ENCODE measurements around the gene COL2A1. TPM values are rescaled to one million over a fixed set of nuclear protein-coding genes. Genes with fewer than 3 reads are reported as not detected.

Gene COL2A1
- total RNA-seq, 1 donor from 2014 or later: not detected

- peak; percentile 6 for DNase-seq
Measured at GRCh38 chr12:47943623-47944340, 60.5 kb downstream of the COL2A1 start.

- no peak for DNase-seq
Measured at GRCh38 chr12:47942614-47943225, 61.6 kb downstream of the COL2A1 start.

- peak; percentile 28 for DNase-seq
Measured at GRCh38 chr12:47941871-47942613, 62.2 kb downstream of the COL2A1 start.

- no peak for DNase-seq
Measured at GRCh38 chr12:47941475-47941780, 62.8 kb downstream of the COL2A1 start.

GRCh38 chr12:47940773-47941474, 63.4 kb downstream of the COL2A1 start:
- DNase-seq: no peak

- no peak for DNase-seq
Measured at GRCh38 chr12:47939009-47939601, 65.2 kb downstream of the COL2A1 start.

GRCh38 chr12:47938594-47938993, 65.7 kb downstream of the COL2A1 start:
- DNase-seq: no peak

- DNase-seq: no peak
Measured at GRCh38 chr12:47938093-47938492, 66.2 kb downstream of the COL2A1 start.

GRCh38 chr12:47935184-47935583, 69.1 kb downstream of the COL2A1 start:
- no peak for DNase-seq

GRCh38 chr12:47931187-47931586, 73.1 kb downstream of the COL2A1 start:
- DNase-seq: no peak

GRCh38 chr12:47930634-47931033, 73.6 kb downstream of the COL2A1 start:
- DNase-seq: no peak

GRCh38 chr12:47927346-47927745, 76.9 kb downstream of the COL2A1 start:
- no peak for DNase-seq

Other genes with a start within 250 kb of the COL2A1 start
- gene RAPGEF3, start 245.6 kb downstream of the COL2A1 start, total RNA-seq: 52.0 and 106 TPM in 2 replicates
- gene SLC48A1, start 231.2 kb downstream of the COL2A1 start, total RNA-seq: 19.2 and 22.1 TPM in 2 replicates
- 55.0 and 75.4 TPM in 2 replicates for gene HDAC7, start 184.6 kb downstream of the COL2A1 start, total RNA-seq
- under 0.01 and 0.47 TPM in 2 replicates for gene VDR, start 99.5 kb downstream of the COL2A1 start, total RNA-seq
- 74.4 and 84.6 TPM in 2 replicates for gene TMEM106C, start 40.9 kb downstream of the COL2A1 start, total RNA-seq
- gene SENP1, start 101.6 kb upstream of the COL2A1 start, total RNA-seq: 15.1 and 15.7 TPM in 2 replicates
- 57.0 and 70.2 TPM in 2 replicates for gene PFKM, start 114.9 kb upstream of the COL2A1 start, total RNA-seq
- 18.2 and 24.0 TPM in 2 replicates for gene ASB8, start 153.0 kb upstream of the COL2A1 start, total RNA-seq
- gene CCDC184, start 179.2 kb upstream of the COL2A1 start, total RNA-seq: 0.05 TPM in 1 of 2 replicates, not detected in the other
- gene OR10AD1, start 198.8 kb upstream of the COL2A1 start, total RNA-seq: 0.09 TPM in 1 of 2 replicates, not detected in the other

All from dermis blood vessel endothelial cell (primary cell).